Parathyroid adenoma (tissue), 2 donors: ENCODE results near the gene KRT77.
A peak's percentile ranks its signal among the peaks of the same experiment; 100 is the strongest.
"Not testable (repeated sequence)": the region's sequence is repeated elsewhere in the genome, so short reads cannot be mapped to it uniquely, and the experiment has no call there.

ENCODE experiments used
- H2AFZ ChIP-seq: fragments of 300-600 bp; sonication (generic); one replicate; pipeline ENCODE4 v1.7.0; 2017; ENCODE audit warnings: antibody characterized with exemption, mild to moderate bottlenecking
- H3K27ac ChIP-seq: fragments of 300-600 bp; sonication (generic); one replicate; pipeline ENCODE4 v1.7.0; 2017
- H3K27me3 ChIP-seq: fragments of 300-600 bp; sonication (generic); one replicate; pipeline ENCODE4 v1.7.0; 2017; ENCODE audit warnings: low read length; ENCODE audit not compliant: control insufficient read depth, insufficient read depth
- H3K36me3 ChIP-seq: fragments of 300-600 bp; sonication (generic); one replicate; pipeline ENCODE4 v1.7.0; 2017; ENCODE audit warnings: low read length; ENCODE audit not compliant: control insufficient read depth, insufficient read depth
- H3K4me1 ChIP-seq: fragments of 300-600 bp; sonication (generic); one replicate; pipeline ENCODE4 v1.7.0; 2017; ENCODE audit warnings: control low read depth
- H3K4me2 ChIP-seq: fragments of 300-600 bp; sonication (generic); one replicate; pipeline ENCODE4 v1.7.0; 2017; ENCODE audit warnings: low read length
- H3K4me3 ChIP-seq: fragments of 300-600 bp; sonication (generic); one replicate; pipeline ENCODE4 v1.7.0; 2017; ENCODE audit warnings: low read depth, low read length
- H3K79me2 ChIP-seq: fragments of 300-600 bp; sonication (generic); one replicate; pipeline ENCODE4 v1.7.0; 2017; ENCODE audit warnings: control low read depth
- H3K9ac ChIP-seq: fragments of 300-600 bp; sonication (generic); one replicate; pipeline ENCODE4 v1.7.0; 2017; ENCODE audit warnings: mild to moderate bottlenecking
- H3K9me3 ChIP-seq: fragments of 300-600 bp; sonication (generic); one replicate; pipeline ENCODE4 v1.7.0; 2017; ENCODE audit warnings: low read length; ENCODE audit not compliant: control insufficient read depth
- CTCF ChIP-seq: fragments of 300-600 bp; sonication (generic); IDR thresholded peaks from one replicate; pipeline ENCODE4 v1.7.0; 2017; ENCODE audit warnings: antibody characterized with exemption, mild to moderate bottlenecking
- donor health status: primary hyperparathyroidism.

Gene KRT77

GRCh38 chr12:52713960-52714886, 10.9 kb upstream of the KRT77 start:
- peak overlapping the region; percentile 68 for H2AFZ ChIP-seq
- H3K4me2 ChIP-seq = peak overlapping the region; percentile 14
- H3K9me3 ChIP-seq = no peaks in the 10 kb centered on the region
- no peak for TF ChIP-seq CTCF
- H3K27me3 ChIP-seq = no peaks in the 10 kb centered on the region
- no peaks in the 10 kb centered on the region for H3K4me1 ChIP-seq
- no peak overlapping the region for H3K9ac ChIP-seq
- no peaks in the 10 kb centered on the region for H3K79me2 ChIP-seq
- H3K36me3 ChIP-seq = no peaks in the 10 kb centered on the region
- no peak overlapping the region for H3K4me3 ChIP-seq
- no peak overlapping the region for H3K27ac ChIP-seq

GRCh38 chr12:52712122-52712521, 8.8 kb upstream of the KRT77 start:
- not testable (repeated sequence) for H3K27me3 ChIP-seq, H3K9me3 ChIP-seq, H3K4me3 ChIP-seq, H3K36me3 ChIP-seq, H3K79me2 ChIP-seq, H2AFZ ChIP-seq, H3K4me1 ChIP-seq, H3K4me2 ChIP-seq, H3K27ac ChIP-seq, H3K9ac ChIP-seq

GRCh38 chr12:52710730-52711129, 7.4 kb upstream of the KRT77 start:
- Histone ChIP-seq H3K4me3 (no peak overlapping the region), H3K27ac (no peak overlapping the region), H3K27me3 (no peaks in the 10 kb centered on the region), H3K9me3 (no peaks in the 10 kb centered on the region), H3K4me2 (no peak overlapping the region), H3K9ac (no peak overlapping the region), H3K36me3 (no peaks in the 10 kb centered on the region), H3K79me2 (no peaks in the 10 kb centered on the region), H3K4me1 (no peaks in the 10 kb centered on the region), H2AFZ (no peak overlapping the region)
- TF ChIP-seq CTCF = no peak

GRCh38 chr12:52708010-52708409, 4.7 kb upstream of the KRT77 start:
- no peak overlapping the region for H2AFZ ChIP-seq
- H3K27me3 ChIP-seq = no peaks in the 10 kb centered on the region
- no peaks in the 10 kb centered on the region for H3K36me3 ChIP-seq
- H3K27ac ChIP-seq = no peak overlapping the region
- no peaks in the 10 kb centered on the region for H3K4me1 ChIP-seq
- no peak for TF ChIP-seq CTCF
- H3K4me3 ChIP-seq = no peak overlapping the region
- H3K9me3 ChIP-seq = no peaks in the 10 kb centered on the region
- no peaks in the 10 kb centered on the region for H3K79me2 ChIP-seq
- H3K4me2 ChIP-seq = no peak overlapping the region
- H3K9ac ChIP-seq = no peak overlapping the region

- H3K9me3 ChIP-seq = no peaks in the 10 kb centered on the region
- H3K4me1 ChIP-seq = no peaks in the 10 kb centered on the region
- no peak overlapping the region for H3K4me3 ChIP-seq
- H3K36me3 ChIP-seq = no peaks in the 10 kb centered on the region
- no peak overlapping the region for H3K27ac ChIP-seq
- H3K9ac ChIP-seq = no peak overlapping the region
- no peaks in the 10 kb centered on the region for H3K79me2 ChIP-seq
- H2AFZ ChIP-seq = no peak overlapping the region
- H3K4me2 ChIP-seq = no peak overlapping the region
- TF ChIP-seq CTCF = no peak
- no peaks in the 10 kb centered on the region for H3K27me3 ChIP-seq
These were observed 1.1 kb upstream of the KRT77 start for GRCh38 chr12:52704464-52704863.
